ENCODE data around the gene RNPEP. TPM values are rescaled to one million over a fixed set of nuclear protein-coding genes. Genes with fewer than 3 reads are reported as not detected.
A peak's percentile ranks its signal among the peaks of the same experiment; 100 is the strongest.

The RNPEP gene
- total RNA-seq, 4 donors from 2014 or later, result 44.6 to 129 (median 72.2) TPM

DNA sequence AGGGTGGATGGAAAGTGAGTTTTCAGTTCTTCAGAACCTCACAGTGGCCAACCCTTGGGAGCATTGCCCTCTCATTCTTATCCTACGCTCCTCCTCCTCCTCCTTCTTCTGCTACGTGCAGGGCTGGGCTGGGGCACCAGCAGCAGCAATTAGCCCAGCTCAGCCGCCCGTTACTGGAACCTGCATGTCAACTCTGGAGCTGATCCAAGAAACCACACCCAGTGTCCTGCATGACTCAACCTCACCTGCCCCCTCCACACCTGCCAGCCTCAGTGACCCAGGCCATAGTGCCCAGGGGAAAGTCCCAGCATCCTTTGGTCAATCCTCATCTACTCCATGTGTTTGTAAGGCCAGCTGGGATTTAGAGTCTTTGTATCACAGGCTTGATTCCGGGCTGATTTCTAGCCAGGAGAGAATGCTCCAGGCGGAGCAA, 40.6 kb downstream of the RNPEP start:
- peak overlapping the region; percentile 72 to 84 (median 74) for H3K27ac ChIP-seq
- no peaks in the 10 kb centered on the region for H3K9me3 ChIP-seq
- no peak for DNase-seq
- WGBS, 2 donors, result 36 to 38% methylated on average over 2 to 5 of the region's 6 CpGs
- H3K4me3 ChIP-seq, result no peak overlapping the region
- intact Hi-C loops (cut with DNase I), result no loop called here
- no peak for TF ChIP-seq POLR2A (IDR thresholded peaks at IDR 0.05)
- TF ChIP-seq, protein P1, sequence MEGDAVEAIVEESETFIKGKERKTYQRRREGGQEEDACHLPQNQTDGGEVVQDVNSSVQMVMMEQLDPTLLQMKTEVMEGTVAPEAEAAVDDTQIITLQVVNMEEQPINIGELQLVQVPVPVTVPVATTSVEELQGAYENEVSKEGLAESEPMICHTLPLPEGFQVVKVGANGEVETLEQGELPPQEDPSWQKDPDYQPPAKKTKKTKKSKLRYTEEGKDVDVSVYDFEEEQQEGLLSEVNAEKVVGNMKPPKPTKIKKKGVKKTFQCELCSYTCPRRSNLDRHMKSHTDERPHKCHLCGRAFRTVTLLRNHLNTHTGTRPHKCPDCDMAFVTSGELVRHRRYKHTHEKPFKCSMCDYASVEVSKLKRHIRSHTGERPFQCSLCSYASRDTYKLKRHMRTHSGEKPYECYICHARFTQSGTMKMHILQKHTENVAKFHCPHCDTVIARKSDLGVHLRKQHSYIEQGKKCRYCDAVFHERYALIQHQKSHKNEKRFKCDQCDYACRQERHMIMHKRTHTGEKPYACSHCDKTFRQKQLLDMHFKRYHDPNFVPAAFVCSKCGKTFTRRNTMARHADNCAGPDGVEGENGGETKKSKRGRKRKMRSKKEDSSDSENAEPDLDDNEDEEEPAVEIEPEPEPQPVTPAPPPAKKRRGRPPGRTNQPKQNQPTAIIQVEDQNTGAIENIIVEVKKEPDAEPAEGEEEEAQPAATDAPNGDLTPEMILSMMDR (IDR thresholded peaks at IDR 0.05), result no peak
- peaks cover 0 to 4% (median 0%) of the 10 kb centered on the region in 4 donors for H3K27me3 ChIP-seq
- peaks cover 12 to 41% (median 16%) of the 10 kb centered on the region in 3 donors for H3K4me1 ChIP-seq
- H3K36me3 ChIP-seq, result no peaks in the 10 kb centered on the region

DNA sequence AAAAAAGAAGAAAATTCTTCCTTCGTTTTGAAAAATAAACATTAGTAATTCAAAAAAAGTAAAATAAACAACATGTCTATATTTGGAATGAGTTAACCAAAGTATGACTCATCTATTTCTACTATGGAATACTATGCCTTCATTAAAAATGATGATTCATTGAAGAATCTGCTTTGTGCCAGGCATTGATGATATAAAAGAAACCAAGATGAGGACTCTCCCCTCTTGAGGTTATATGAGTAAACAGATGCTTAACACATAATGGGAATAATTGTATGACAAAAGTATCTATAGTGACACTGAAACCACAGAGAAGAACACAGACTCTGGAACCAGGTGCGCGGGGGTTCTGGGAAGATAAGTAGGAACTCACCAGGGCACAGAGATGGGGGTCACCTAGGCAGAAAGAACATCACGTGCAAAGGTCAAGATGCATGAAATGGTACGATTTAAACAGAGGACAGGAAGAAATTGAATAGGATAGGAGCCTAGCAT, 46.8 kb downstream of the RNPEP start:
- TF ChIP-seq, protein P1 (IDR thresholded peaks at IDR 0.05), result no peak
- TF ChIP-seq POLR2A (IDR thresholded peaks at IDR 0.05), result no peak
- H3K36me3 ChIP-seq, result no peaks in the 10 kb centered on the region
- H3K4me3 ChIP-seq, result no peak overlapping the region
- H3K27me3 ChIP-seq, result no peaks in the 10 kb centered on the region
- peak overlapping the region in 3 of 4 donors; percentile 43 to 45 (median 44) for H3K27ac ChIP-seq
- H3K9me3 ChIP-seq, result no peaks in the 10 kb centered on the region
- WGBS, 2 donors, result 41 to 63% methylated on average over 5 of the region's 5 CpGs
- intact Hi-C loops (cut with DNase I), result no loop called here
- DNase-seq, result no peak
- H3K4me1 ChIP-seq, result peaks cover 5 to 19% (median 7%) of the 10 kb centered on the region in 3 donors

DNA sequence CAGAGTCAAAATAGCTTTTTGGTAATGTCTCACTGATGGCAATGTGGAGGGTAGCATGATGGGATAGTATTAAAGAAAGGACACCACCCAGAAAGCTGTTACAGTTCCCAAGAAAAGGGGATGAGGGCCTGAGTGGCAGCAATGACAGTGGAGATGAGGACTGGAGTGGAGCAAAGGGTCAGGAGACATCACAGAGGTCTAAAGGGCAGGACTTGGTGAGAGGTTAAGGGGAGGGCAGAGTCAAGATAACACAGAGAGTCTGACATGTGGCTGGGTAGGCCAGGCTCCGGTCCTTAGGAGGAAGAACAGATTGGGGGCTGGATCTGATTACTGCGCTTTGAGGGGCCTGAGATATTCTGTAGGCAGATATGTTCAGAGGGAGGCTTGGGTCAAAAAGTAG, 47.3 kb downstream of the RNPEP start:
- H3K36me3 ChIP-seq, result no peaks in the 10 kb centered on the region
- intact Hi-C loops (cut with DNase I), result no loop called here
- no peak for DNase-seq
- WGBS, 2 donors, result 92 to 98% methylated on average over 2 of the region's 2 CpGs
- H3K27me3 ChIP-seq, result no peaks in the 10 kb centered on the region
- H3K4me3 ChIP-seq, result no peak overlapping the region
- H3K9me3 ChIP-seq, result no peaks in the 10 kb centered on the region
- peaks cover 9 to 24% (median 10%) of the 10 kb centered on the region in 3 donors for H3K4me1 ChIP-seq
- TF ChIP-seq, protein P1 (IDR thresholded peaks at IDR 0.05), result no peak
- no peak for TF ChIP-seq POLR2A (IDR thresholded peaks at IDR 0.05)
- peak overlapping the region in 3 of 4 donors; percentile 43 to 45 (median 44) for H3K27ac ChIP-seq

DNA sequence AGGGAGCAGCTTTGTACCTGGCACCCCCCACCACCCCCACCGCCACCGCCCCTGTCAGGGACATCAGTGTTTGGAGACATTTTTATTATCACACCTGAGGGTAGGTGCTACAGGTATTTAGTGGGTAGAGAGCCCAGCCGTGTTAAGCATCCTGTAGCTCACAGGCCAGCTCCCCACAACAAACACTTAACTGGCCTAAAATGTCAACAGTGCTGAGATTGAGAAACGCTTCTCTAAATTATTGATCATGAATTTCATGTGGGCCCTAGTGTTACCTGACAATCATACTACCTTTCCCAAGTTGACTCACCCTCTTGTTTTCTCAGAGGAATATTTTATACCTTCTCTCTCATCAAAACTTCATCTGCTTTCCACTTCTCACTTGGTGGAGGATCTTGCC, 49.3 kb downstream of the RNPEP start:
- no peaks in the 10 kb centered on the region for H3K36me3 ChIP-seq
- H3K4me1 ChIP-seq, result peaks cover 9 to 39% (median 16%) of the 10 kb centered on the region in 3 donors
- no peak for DNase-seq
- intact Hi-C loops (cut with DNase I), result no loop called here
- H3K27ac ChIP-seq, result no peak overlapping the region
- TF ChIP-seq, protein P1 (IDR thresholded peaks at IDR 0.05), result no peak
- no peak for TF ChIP-seq POLR2A (IDR thresholded peaks at IDR 0.05)
- H3K9me3 ChIP-seq, result no peaks in the 10 kb centered on the region
- no peaks in the 10 kb centered on the region for H3K27me3 ChIP-seq
- no peak overlapping the region for H3K4me3 ChIP-seq
- WGBS, 2 donors, result 68 to 76% methylated on average over 4 of the region's 4 CpGs

DNA sequence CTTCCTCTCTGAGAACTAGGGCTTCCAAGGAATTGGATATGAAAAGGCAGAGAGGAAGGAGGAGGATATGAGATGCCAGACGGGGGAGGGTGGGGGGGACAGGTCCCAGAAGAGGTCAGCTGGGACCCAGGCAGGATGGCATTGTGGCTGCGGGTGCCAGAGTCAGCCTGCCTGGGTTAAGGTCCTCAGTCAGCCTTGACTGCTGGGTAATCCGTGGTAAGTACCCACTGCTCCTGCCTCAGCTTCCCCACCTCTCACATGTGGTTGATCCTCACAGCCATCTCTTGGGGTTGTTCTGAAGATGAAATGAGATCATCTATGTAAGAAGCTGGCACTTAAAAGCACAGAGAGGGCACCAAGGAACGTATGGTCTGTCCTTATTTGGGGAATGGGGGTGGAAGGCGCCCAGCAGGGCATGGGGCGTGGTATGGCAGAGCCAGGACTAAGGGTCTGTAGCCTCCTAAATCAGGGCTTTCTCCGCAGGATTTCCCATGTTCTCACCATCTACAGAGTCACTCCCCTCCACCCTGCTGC, 51.8 kb downstream of the RNPEP start:
- Histone ChIP-seq H3K36me3 (no peaks in the 10 kb centered on the region), H3K9me3 (no peaks in the 10 kb centered on the region), H3K27ac (peak overlapping the region; percentile 66 to 89 (median 80)), H3K27me3 (no peaks in the 10 kb centered on the region), H3K4me1 (peaks cover 9 to 40% (median 16%) of the 10 kb centered on the region in 3 donors), H3K4me3 (peak overlapping the region in 1 of 4 donors; percentile 7)
- DNase-seq, result no peak
- TF ChIP-seq, protein P1 (IDR thresholded peaks at IDR 0.05), result no peak
- TF ChIP-seq POLR2A (IDR thresholded peaks at IDR 0.05), result no peak
- intact Hi-C loops (cut with DNase I), result no loop called here
- WGBS, 2 donors, result 74 to 82% methylated on average over 5 to 6 of the region's 7 CpGs
